ENCODE data around the gene RUNX1. TPM values are rescaled to one million over a fixed set of nuclear protein-coding genes. Genes with fewer than 3 reads are reported as not detected.

RUNX1 gene
- total RNA-seq, 1 donor from 2014 or later = 0.47 TPM

DNA sequence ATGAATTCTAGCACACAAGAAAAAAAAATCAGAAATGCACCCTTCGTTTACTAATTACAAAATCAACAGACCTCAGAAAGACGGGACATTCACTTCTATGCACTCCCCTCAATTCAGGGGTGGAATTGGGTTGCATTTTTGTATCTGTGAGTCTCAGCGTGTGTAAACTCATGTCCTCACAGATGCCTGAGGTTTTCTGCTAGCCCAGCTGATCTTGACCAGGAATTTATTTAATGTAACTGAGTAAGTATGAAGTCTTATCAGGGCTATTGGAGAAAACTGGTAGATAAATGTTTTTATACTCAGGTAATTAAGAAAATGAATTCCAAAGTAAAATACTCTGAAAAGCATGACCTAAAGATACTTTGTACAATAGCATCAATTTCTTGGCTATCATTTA lies 167.7 kb downstream of the RUNX1 start:
- Mint-ChIP-seq H3K36me3 (ENCODE audit: unreplicated experiment) (no peaks in the 10 kb centered on the region), H3K4me1 (ENCODE audit: low read depth, unreplicated experiment) (peaks cover 1% of the 10 kb centered on the region), H3K9me3 (ENCODE audit: unreplicated experiment) (no peaks in the 10 kb centered on the region), H3K27me3 (ENCODE audit: unreplicated experiment) (peaks cover 7% of the 10 kb centered on the region), H3K27ac (ENCODE audit: unreplicated experiment) (no peak overlapping the region), H3K4me3 (ENCODE audit: unreplicated experiment) (no peak overlapping the region)
- TF ChIP-seq CTCF (IDR thresholded peaks at IDR 0.05; ENCODE audit: partially characterized antibody, unreplicated experiment) = no peak
- no peak for DNase-seq

DNA sequence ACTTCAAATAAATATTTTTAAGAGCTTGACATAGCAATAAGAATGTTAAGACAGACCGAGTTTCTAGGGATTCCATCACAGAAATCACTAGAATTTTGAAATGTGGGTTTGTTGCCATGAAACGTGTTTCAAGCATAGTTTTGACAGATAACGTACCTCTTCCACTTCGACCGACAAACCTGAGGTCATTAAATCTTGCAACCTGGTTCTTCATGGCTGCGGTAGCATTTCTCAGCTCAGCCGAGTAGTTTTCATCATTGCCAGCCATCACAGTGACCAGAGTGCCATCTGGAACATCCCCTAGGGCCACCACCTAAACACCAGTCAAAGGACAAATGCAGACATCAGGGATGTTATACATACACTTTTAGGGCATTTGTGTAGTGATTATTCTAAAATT lies 168.7 kb downstream of the RUNX1 start:
- Mint-ChIP-seq H3K36me3 (ENCODE audit: unreplicated experiment) (no peaks in the 10 kb centered on the region), H3K27ac (ENCODE audit: unreplicated experiment) (no peak overlapping the region), H3K27me3 (ENCODE audit: unreplicated experiment) (peaks cover 5% of the 10 kb centered on the region), H3K4me3 (ENCODE audit: unreplicated experiment) (no peak overlapping the region), H3K4me1 (ENCODE audit: low read depth, unreplicated experiment) (no peaks in the 10 kb centered on the region), H3K9me3 (ENCODE audit: unreplicated experiment) (no peaks in the 10 kb centered on the region)
- no peak for TF ChIP-seq CTCF (IDR thresholded peaks at IDR 0.05; ENCODE audit: partially characterized antibody, unreplicated experiment)
- DNase-seq = no peak

GRCh38 chr21:34878940-34879339 lies 170.2 kb downstream of the RUNX1 start:
- no peak for TF ChIP-seq CTCF (IDR thresholded peaks at IDR 0.05; ENCODE audit: partially characterized antibody, unreplicated experiment)
- Mint-ChIP-seq H3K4me3 (ENCODE audit: unreplicated experiment) (no peak overlapping the region), H3K36me3 (ENCODE audit: unreplicated experiment) (no peaks in the 10 kb centered on the region), H3K4me1 (ENCODE audit: low read depth, unreplicated experiment) (no peaks in the 10 kb centered on the region), H3K27me3 (ENCODE audit: unreplicated experiment) (peaks cover 1% of the 10 kb centered on the region), H3K9me3 (ENCODE audit: unreplicated experiment) (no peaks in the 10 kb centered on the region), H3K27ac (ENCODE audit: unreplicated experiment) (no peak overlapping the region)
- no peak for DNase-seq

GRCh38 chr21:34878501-34878900 lies 170.6 kb downstream of the RUNX1 start:
- H3K27ac Mint-ChIP-seq (ENCODE audit: unreplicated experiment) = no peak overlapping the region
- TF ChIP-seq CTCF (IDR thresholded peaks at IDR 0.05; ENCODE audit: partially characterized antibody, unreplicated experiment) = no peak
- H3K36me3 Mint-ChIP-seq (ENCODE audit: unreplicated experiment) = no peaks in the 10 kb centered on the region
- peaks cover 1% of the 10 kb centered on the region for H3K27me3 Mint-ChIP-seq (ENCODE audit: unreplicated experiment)
- no peaks in the 10 kb centered on the region for H3K4me1 Mint-ChIP-seq (ENCODE audit: low read depth, unreplicated experiment)
- H3K4me3 Mint-ChIP-seq (ENCODE audit: unreplicated experiment) = no peak overlapping the region
- no peaks in the 10 kb centered on the region for H3K9me3 Mint-ChIP-seq (ENCODE audit: unreplicated experiment)
- DNase-seq = no peak

DNA sequence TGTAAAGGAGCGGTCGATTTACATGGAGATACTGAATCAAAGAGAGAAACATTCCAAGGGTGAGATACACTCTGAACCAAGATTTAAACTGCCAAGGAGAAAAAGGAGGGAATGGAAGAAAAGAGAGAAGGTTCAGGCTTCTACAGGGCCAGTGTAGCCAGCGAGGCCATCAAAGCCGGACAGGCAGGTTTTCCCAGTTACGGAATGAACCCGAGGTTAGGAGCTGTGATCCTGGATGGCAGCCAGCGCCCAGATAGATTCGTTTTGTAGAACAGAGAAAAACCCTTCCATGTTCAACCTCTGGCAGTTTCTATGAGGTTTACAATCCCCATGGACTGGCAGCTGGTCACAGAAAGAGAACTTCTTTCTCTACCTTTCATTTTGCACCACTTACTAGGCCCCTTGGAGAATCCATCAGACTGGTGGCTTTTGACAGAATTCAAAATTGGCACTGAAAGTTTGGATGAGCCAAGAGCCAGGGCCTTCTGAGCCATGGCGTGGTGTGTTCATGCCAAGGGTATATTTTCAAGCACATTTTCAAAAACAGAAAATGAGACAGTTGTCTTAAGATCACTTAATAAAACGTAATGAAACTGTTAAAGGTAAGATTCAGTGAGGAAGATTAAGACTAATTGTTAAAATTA lies 171.5 kb downstream of the RUNX1 start:
- TF ChIP-seq CTCF (IDR thresholded peaks at IDR 0.05; ENCODE audit: partially characterized antibody, unreplicated experiment) = no peak
- no peaks in the 10 kb centered on the region for H3K4me1 Mint-ChIP-seq (ENCODE audit: low read depth, unreplicated experiment)
- H3K4me3 Mint-ChIP-seq (ENCODE audit: unreplicated experiment) = no peak overlapping the region
- DNase-seq = no peak
- H3K27ac Mint-ChIP-seq (ENCODE audit: unreplicated experiment) = no peak overlapping the region
- no peaks in the 10 kb centered on the region for H3K36me3 Mint-ChIP-seq (ENCODE audit: unreplicated experiment)
- no peaks in the 10 kb centered on the region for H3K9me3 Mint-ChIP-seq (ENCODE audit: unreplicated experiment)
- peaks cover 1% of the 10 kb centered on the region for H3K27me3 Mint-ChIP-seq (ENCODE audit: unreplicated experiment)

All from glutamatergic neuron (in vitro differentiated cells).